HG03280 (cell line): ENCODE data around the gene SLC10A2.
"Not testable (repeated sequence)": the region's sequence is repeated elsewhere in the genome, so short reads cannot be mapped to it uniquely, and the experiment has no call there.

Experiments
- ATAC-seq: cut with Tn5 transposase; IDR thresholded peaks from one replicate; pipeline ENCODE4 v1.9.1; 2021; ENCODE audit warnings: mild to moderate bottlenecking, moderate library complexity; ENCODE audit not compliant: unreplicated experiment

SLC10A2 gene

DNA sequence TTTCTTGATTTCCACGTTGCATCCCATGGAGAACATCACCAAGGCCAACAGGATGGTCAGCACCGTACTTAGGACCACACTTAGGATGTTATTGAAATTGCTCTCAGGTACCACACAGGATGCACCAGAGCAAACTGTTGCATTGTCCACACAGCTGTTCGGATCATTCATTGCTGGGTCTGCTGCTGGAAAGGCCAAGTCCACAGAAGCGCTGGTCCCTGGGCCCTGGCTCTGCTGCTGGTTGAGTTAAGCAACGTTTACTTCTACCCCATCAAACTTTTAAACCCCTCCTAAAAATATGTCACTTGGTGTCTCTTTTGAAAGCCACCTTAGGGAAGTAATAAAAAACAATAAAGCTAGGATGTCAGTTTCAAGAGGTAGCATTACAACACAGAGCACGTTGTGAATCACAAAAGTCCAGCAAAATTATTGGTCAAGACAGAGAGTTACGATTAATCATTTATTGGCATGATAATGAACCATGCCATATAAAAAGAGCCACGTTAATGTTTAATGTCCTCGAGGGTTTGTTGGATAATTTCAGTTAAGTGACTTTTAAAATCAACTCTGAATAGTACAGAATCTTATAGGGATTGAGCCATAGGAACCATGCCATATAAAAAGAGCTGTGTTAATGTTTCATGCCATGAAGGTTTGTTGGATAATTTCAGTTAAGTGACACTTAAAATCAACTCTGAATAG is at the start of gene SLC10A2:
SLC10A2 (minus strand) TSS at position 339 of the 702 bp plus-strand sequence; CDS start at position 171, 168 bp downstream.
- no peak for ATAC-seq

DNA sequence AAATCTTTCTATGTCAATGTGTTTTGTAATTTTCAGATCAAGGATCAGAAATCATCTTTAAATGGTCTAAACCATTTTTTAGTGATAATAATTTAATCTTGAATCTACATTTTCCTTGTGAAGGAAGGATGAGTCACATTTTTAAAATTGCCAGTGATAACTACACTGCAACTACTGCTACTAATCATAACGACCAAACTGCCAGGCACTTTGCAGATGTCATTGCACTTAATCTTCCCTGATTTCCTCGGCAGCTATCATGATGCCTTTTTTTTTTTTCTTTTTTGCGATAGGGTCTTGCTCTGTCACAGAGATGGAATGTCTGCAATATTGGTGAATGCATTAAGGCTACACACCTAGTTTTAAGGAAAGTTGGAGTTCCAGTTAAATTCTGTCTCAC is 41.4 kb upstream of the SLC10A2 start:
- no peak for ATAC-seq

DNA sequence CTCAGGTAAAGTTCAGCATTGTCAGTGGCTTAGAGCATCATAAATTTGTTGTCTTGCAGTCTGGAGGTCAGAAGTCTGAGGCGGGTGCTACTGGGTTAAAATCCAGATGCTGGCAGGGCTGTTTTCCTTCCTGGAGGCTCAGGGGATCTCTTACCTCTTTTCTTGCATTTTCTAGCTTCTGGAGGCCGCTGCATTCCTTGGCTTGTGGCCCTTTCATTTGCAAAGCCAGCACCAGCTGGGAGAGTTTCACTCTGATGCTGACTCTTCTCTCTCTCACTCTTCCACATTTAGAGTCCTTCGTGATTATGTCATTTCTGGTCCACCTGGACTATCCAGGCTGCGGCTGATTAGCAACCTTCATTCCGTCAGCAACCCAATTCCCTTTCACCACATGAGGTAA is 38.1 kb upstream of the SLC10A2 start:
- ATAC-seq = no peak

- not testable (repeated sequence) for ATAC-seq
These were observed 37.2 kb upstream of the SLC10A2 start for GRCh38 chr13:103103456-103103855.

DNA sequence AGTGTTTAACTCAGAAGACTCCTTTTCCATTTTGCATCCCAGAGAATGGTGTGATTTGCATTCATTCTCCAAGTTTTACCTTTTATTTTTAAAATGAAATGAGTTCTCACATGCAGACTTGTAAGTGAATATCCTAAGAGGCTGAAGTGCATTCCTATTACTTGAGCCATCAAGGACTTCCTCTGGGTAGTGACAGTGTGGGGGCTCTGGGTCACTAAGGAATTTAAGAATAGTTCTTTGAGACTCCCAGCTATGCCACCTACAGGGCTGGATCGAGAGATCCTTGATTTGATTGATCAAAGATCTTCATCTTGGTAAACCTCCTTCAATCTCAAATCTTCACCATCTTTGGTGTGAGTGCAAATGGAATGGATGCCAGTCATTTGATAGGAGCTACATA is 36.3 kb upstream of the SLC10A2 start:
- no peak for ATAC-seq

GRCh38 chr13:103101901-103102300 is 35.7 kb upstream of the SLC10A2 start:
- no peak for ATAC-seq

- no peak for ATAC-seq
These were observed 35.3 kb upstream of the SLC10A2 start for GRCh38 chr13:103101500-103101899.

DNA sequence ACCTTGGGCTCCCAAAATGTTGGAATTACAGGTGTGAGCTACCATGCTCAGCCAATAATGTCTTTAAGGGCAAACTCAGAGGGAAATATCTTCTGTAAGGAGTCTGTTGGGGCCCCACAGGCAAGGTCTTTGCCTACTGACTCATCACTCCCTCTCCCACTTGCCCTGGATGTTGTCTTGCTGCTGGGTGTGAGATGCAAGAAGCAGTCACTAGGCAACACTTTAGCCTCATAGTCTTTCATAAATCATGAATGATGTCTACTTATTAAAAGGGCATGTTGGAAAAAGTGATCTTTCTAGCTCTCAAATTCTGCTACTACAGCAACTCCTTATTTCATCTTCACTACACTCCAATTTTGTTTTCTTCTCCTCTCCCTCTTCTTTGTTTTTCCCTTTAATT is 34.6 kb upstream of the SLC10A2 start:
- no peak for ATAC-seq

DNA sequence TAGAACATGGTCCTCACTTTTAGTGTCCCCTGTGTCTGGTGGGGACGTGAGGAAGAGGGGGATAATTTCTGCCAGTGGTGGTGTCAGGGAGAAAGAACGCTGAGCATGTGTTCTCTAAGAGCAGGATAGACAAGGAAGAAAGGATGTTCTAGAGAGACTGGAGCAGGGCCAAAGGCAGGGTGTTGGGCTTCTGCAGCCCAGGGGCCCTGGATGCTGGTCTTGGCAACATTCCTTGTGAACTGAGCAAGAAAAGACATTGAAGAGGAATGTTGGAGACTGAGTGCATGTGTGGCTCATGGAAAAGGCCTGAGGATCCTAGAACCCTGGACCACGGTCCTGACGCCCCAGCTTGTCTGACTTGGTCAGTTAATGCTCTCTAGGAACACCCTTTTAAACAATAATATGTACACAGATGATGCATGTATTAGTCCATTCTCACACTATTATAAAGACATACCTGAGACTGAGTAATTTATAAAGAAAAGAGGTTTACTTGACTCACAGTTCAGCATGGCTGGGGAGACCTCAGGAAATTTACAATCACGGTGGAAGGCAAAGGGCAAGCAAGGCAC is 33.6 kb upstream of the SLC10A2 start:
- no peak for ATAC-seq

- ATAC-seq = no peak
These were observed 32.3 kb upstream of the SLC10A2 start for GRCh38 chr13:103098535-103098934.

- no peak for ATAC-seq
These were observed 31.2 kb upstream of the SLC10A2 start for GRCh38 chr13:103097366-103097928.

- ATAC-seq = not testable (repeated sequence)
These were observed 27.4 kb upstream of the SLC10A2 start for GRCh38 chr13:103093649-103094048.

- no peak for ATAC-seq
These were observed 21.1 kb upstream of the SLC10A2 start for GRCh38 chr13:103087275-103087674.

GRCh38 chr13:103081435-103081834 is 15.2 kb upstream of the SLC10A2 start:
- ATAC-seq = no peak

DNA sequence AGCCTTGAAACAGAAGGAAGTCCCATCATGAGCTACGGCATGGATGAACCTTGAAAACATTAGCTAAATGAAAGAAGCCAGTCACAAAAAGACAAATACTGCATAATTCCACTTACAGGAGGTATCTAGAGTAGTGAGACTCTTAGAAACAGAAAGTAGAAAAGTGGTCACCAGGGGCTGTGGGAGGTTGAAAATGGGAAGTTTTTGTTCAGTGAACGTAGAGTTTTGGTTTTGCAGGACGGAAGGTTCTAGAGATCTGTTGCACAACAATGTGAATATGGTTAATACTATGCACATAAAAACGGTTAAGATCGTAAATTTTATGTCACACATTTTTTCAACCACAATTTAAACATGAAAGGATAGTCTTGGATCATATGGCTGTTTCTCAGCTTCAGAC is 11.9 kb upstream of the SLC10A2 start:
- ATAC-seq = peak; percentile 64

- ATAC-seq = no peak
These were observed 2.6 kb upstream of the SLC10A2 start for GRCh38 chr13:103068836-103069235.

DNA sequence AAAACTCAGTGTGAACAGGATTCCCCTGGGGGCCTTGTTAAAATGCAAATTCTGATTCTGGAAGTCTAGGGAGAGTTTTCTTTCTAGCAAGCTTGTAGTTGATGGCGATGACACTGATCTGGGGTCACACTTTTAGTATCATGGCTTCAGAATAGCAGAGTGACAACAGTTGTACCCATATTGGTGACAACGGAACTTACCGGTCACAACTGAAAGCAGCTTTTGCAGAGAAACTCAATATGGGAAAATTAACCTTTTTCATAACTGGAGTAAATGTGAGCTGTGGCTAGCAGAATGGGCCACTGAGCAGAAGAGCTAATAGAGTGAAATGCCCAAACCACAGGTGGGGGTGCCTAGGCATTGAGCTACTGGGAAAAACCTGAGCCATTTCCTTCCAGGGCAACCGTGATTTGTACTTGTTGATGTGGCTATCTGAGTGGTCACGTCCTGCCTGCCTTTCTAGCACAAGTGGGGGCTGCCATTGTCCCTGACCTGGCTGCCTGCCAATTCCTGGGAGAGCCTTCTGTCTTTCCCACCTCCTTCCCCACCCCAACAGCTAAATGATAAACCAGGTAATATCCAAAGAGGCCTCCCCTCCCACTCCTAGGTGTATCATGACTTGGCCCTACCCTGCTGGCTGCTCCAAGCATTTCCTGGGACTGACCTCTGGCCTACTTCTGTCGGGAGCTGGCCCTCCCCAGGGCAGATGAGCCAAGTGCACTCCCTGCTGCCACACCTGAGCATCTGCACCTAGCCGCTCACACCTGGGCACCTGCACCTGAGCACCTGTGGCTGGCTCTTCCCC is 1.7 kb upstream of the SLC10A2 start:
- no peak for ATAC-seq

- no peak for ATAC-seq
These were observed 646 bp upstream of the SLC10A2 start for GRCh38 chr13:103066781-103067345.

DNA sequence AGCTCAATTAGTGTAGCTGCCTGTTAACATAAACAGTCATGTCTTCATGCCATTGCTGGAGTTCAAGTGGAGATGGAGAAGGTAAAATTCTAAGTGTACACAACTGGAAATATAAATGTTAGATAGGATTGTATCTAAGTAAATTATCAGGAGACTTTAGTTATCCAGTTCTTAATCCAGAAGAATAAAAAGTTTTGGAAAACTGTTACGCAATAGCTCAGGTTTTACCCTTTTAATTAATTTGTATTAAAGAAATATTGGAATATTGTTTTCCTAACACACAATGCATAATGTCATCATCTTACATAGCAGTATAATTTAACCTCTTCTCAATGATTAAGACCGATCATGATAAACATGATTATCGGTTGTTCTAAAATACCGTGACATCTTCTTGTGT is 2.8 kb downstream of the SLC10A2 start:
- no peak for ATAC-seq

- no peak for ATAC-seq
These were observed 4.1 kb downstream of the SLC10A2 start for GRCh38 chr13:103062079-103062478.

GRCh38 chr13:103056008-103056407 is 10.2 kb downstream of the SLC10A2 start:
- ATAC-seq = no peak
